Measurements from ENCODE around the gene TSPAN31. TPM values are rescaled to one million over a fixed set of nuclear protein-coding genes. Genes with fewer than 3 reads are reported as not detected.
A peak's percentile ranks its signal among the peaks of the same experiment; 100 is the strongest.

Gene TSPAN31
- total and polyA plus RNA-seq, 2 experiments from 2014 or later: 47.2 to 70.8 TPM

DNA sequence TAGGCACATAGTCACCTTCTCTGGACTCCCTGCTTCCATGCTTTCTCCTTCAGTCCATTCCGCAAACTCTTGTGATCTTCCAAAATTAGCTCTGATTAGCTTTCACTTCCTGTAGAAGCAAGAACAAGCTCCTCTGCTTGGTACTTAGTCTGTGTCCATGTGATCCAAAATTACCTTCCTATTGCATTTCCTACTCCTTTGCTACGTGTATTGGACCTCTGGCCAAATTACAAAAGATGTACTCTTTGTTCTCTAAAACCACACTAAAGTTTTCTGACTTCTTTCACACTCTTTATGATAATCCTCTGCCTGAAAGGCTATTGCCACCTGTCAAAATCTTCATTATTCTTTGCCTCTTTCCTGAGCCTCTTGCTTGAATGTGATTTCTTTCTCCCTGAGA lies 37.0 kb downstream of the TSPAN31 start:
- peaks cover 18% of the 10 kb centered on the region for H3K36me3 ChIP-seq (ENCODE audit: low read depth)
- peaks cover 40% of the 10 kb centered on the region for H3K79me2 ChIP-seq (ENCODE audit: insufficient read depth)
- H3F3A ChIP-seq (ENCODE audit: insufficient read depth): peaks cover 17% of the 10 kb centered on the region
- no peaks in the 10 kb centered on the region for H3K9me2 ChIP-seq (ENCODE audit: insufficient read depth)
- H3K9ac ChIP-seq: no peak overlapping the region
- H3K9me3 ChIP-seq (ENCODE audit: low read depth): no peaks in the 10 kb centered on the region
- H3K27me3 ChIP-seq (replicated peaks; ENCODE audit: insufficient read depth): no peaks in the 10 kb centered on the region
- peaks cover 3% of the 10 kb centered on the region; the same call in 1 of the 2 replicates for H3K4me1 ChIP-seq (ENCODE audit: insufficient read depth)
- no peak overlapping the region for H2AFZ ChIP-seq
- H4K20me1 ChIP-seq (ENCODE audit: insufficient read depth): no peaks in the 10 kb centered on the region
- DNase-seq: no peak
- H3K4me2 ChIP-seq (ENCODE audit: unreplicated experiment): no peak overlapping the region
- H3K27ac ChIP-seq: no peak overlapping the region
- TF ChIP-seq EZH2phosphoT487 (IDR thresholded peaks at IDR 0.05; ENCODE audit: insufficient read depth, low read depth) (no peak), EZH2 (IDR thresholded peaks at IDR 0.05; ENCODE audit: insufficient read depth, poor library complexity, severe bottlenecking) (no peak)
- no peak overlapping the region for H3K4me3 ChIP-seq
- in situ Hi-C loops (cut with MboI): no loop called here
- 55 to 63% methylated on average over 2 of the region's 2 CpGs for WGBS, 2 experiments (ENCODE audit: low coverage in 1 of 2, low lambda C conversion rate in 2 of 2, missing lambda C conversion rate in 2 of 2)

DNA sequence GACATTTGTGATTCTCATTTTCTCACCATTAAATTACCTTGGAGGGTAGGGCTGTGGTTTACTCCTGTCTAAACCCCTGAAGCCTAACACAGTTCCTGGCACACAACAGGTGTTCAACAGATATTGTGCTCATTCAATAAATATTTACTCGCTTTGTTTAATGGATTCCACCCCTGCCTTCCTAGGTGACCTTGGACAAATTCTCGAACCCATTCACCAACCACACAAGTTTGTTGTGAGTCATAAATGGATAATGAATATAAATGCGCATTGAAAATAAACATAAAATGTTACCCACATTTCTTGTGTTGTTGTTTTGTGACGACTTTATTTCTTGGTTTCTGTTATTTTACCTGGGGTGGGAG lies 37.4 kb downstream of the TSPAN31 start:
- Histone ChIP-seq H3K79me2 (ENCODE audit: insufficient read depth) (peaks cover 42% of the 10 kb centered on the region), H3K4me2 (ENCODE audit: unreplicated experiment) (no peak overlapping the region), H3K4me1 (ENCODE audit: insufficient read depth) (peaks cover 3% of the 10 kb centered on the region; the same call in 1 of the 2 replicates), H4K20me1 (ENCODE audit: insufficient read depth) (no peaks in the 10 kb centered on the region), H3K27ac (no peak overlapping the region), H3F3A (ENCODE audit: insufficient read depth) (peaks cover 17% of the 10 kb centered on the region), H3K9ac (no peak overlapping the region), H3K9me3 (ENCODE audit: low read depth) (no peaks in the 10 kb centered on the region), H2AFZ (peak overlapping the region; percentile 83; the same call in 1 of the 2 replicates), H3K36me3 (ENCODE audit: low read depth) (peaks cover 23% of the 10 kb centered on the region), H3K9me2 (ENCODE audit: insufficient read depth) (no peaks in the 10 kb centered on the region), H3K4me3 (peak overlapping the region; percentile 98), H3K27me3 (replicated peaks; ENCODE audit: insufficient read depth) (no peaks in the 10 kb centered on the region)
- in situ Hi-C loops (cut with MboI): no loop called here
- WGBS, 2 experiments (ENCODE audit: low coverage in 1 of 2, low lambda C conversion rate in 2 of 2, missing lambda C conversion rate in 2 of 2): 3 to 7% methylated on average over 4 of the region's 4 CpGs
- TF ChIP-seq EZH2 (IDR thresholded peaks at IDR 0.05; ENCODE audit: insufficient read depth, poor library complexity, severe bottlenecking): no peak
- TF ChIP-seq EZH2phosphoT487 (IDR thresholded peaks at IDR 0.05; ENCODE audit: insufficient read depth, low read depth): no peak
- DNase-seq: no peak

GRCh38 chr12:57782608-57783465 lies 38.0 kb downstream of the TSPAN31 start, which contains the start of gene TSFM:
TSS of gene TSFM (plus strand) at chr12:57782787. CDS start at chr12:57782802, 15 bp downstream.
- peak; percentile 97 for DNase-seq
- in situ Hi-C loops (cut with MboI): no loop called here
- peak within 1 kb of the TSS; percentile 94 for H3K9ac ChIP-seq
- TF ChIP-seq EZH2 (IDR thresholded peaks at IDR 0.05; ENCODE audit: insufficient read depth, poor library complexity, severe bottlenecking) (no peak), EZH2phosphoT487 (IDR thresholded peaks at IDR 0.05; ENCODE audit: insufficient read depth, low read depth) (no peak)
- no peaks in the 10 kb centered on the region for H3K9me2 ChIP-seq (ENCODE audit: insufficient read depth)
- H3K4me3 ChIP-seq: peak within 1 kb of the TSS; percentile 98
- no peaks in the 10 kb centered on the region for H3K27me3 ChIP-seq (replicated peaks; ENCODE audit: insufficient read depth)
- H2AFZ ChIP-seq: peak within 1 kb of the TSS; percentile 83
- peak within 1 kb of the TSS; percentile 93 for H3K4me2 ChIP-seq (ENCODE audit: unreplicated experiment)
- peak within 1 kb of the TSS; percentile 40 for H3K27ac ChIP-seq
- peaks cover 3% of the 10 kb centered on the region; the same call in 1 of the 2 replicates for H3K4me1 ChIP-seq (ENCODE audit: insufficient read depth)
- no peaks in the 10 kb centered on the region for H4K20me1 ChIP-seq (ENCODE audit: insufficient read depth)
- peaks cover 25% of the 10 kb centered on the region for H3K36me3 ChIP-seq (ENCODE audit: low read depth)
- H3K9me3 ChIP-seq (ENCODE audit: low read depth): no peaks in the 10 kb centered on the region
- WGBS, 2 experiments (ENCODE audit: low coverage in 1 of 2, low lambda C conversion rate in 2 of 2, missing lambda C conversion rate in 2 of 2): 1 to 2% methylated on average over 45 of the region's 45 CpGs
- H3F3A ChIP-seq (ENCODE audit: insufficient read depth): peaks cover 17% of the 10 kb centered on the region
- peaks cover 46% of the 10 kb centered on the region for H3K79me2 ChIP-seq (ENCODE audit: insufficient read depth)

DNA sequence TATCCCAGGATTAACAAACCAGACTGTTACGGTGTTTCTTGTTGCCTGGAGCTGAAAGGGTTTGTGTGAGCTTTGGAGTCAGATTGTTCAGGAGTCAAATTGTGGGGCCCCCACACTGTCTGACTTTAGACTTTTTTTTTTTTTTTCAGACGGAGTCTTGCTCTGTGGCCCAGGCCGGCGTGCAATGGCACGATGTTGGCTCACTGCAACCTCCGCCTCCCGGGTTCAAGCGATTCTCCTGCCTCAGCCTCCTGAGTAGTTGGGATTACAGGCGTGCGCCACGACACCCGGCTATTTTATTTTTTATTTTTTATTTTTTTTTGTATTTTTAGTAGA lies 38.6 kb downstream of the TSPAN31 start:
- no peak overlapping the region for H2AFZ ChIP-seq
- in situ Hi-C loops (cut with MboI): no loop called here

More for the DNA sequence above, 38.6 kb downstream of the TSPAN31 start:
- Histone ChIP-seq H3K27me3 (replicated peaks; ENCODE audit: insufficient read depth) (no peaks in the 10 kb centered on the region), H3K4me2 (ENCODE audit: unreplicated experiment) (peak overlapping the region; percentile 93), H3K79me2 (ENCODE audit: insufficient read depth) (peaks cover 50% of the 10 kb centered on the region), H4K20me1 (ENCODE audit: insufficient read depth) (no peaks in the 10 kb centered on the region), H3K9me3 (ENCODE audit: low read depth) (no peaks in the 10 kb centered on the region), H3K27ac (no peak overlapping the region), H3F3A (ENCODE audit: insufficient read depth) (peaks cover 17% of the 10 kb centered on the region), H3K4me3 (peak overlapping the region; percentile 98), H3K9me2 (ENCODE audit: insufficient read depth) (no peaks in the 10 kb centered on the region), H3K36me3 (ENCODE audit: low read depth) (peaks cover 25% of the 10 kb centered on the region), H3K4me1 (ENCODE audit: insufficient read depth) (peaks cover 3% of the 10 kb centered on the region; the same call in 1 of the 2 replicates), H3K9ac (peak overlapping the region; percentile 94)
- TF ChIP-seq EZH2 (IDR thresholded peaks at IDR 0.05; ENCODE audit: insufficient read depth, poor library complexity, severe bottlenecking) (no peak), EZH2phosphoT487 (IDR thresholded peaks at IDR 0.05; ENCODE audit: insufficient read depth, low read depth) (no peak)
- DNase-seq: no peak
- 71 to 72% methylated on average over 12 of the region's 12 CpGs for WGBS, 2 experiments (ENCODE audit: low coverage in 1 of 2, low lambda C conversion rate in 2 of 2, missing lambda C conversion rate in 2 of 2)

Measured in GM23248 (cell line).